ENCODE data around the gene ZSWIM8.

The ZSWIM8 gene

DNA sequence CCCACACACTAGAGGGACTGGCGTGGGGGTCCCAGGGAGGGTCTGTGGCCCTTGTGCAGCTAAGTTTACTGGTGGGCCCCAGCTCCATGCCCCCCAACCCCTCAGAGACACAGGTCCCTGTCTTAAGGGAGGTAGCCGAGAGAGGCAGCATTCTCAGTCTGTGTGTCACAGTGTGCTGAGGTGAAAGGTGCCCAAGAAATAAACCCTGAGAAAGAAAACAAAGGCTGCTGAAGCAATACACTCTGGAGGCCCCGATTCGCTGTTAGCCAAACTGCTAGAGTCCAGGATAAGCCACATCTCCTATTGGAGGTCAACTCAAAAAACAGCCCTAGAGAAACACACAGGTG lies 54.6 kb downstream of the ZSWIM8 start:
- no peak for TF ChIP-seq CTCF (IDR thresholded peaks at IDR 0.05)

DNA sequence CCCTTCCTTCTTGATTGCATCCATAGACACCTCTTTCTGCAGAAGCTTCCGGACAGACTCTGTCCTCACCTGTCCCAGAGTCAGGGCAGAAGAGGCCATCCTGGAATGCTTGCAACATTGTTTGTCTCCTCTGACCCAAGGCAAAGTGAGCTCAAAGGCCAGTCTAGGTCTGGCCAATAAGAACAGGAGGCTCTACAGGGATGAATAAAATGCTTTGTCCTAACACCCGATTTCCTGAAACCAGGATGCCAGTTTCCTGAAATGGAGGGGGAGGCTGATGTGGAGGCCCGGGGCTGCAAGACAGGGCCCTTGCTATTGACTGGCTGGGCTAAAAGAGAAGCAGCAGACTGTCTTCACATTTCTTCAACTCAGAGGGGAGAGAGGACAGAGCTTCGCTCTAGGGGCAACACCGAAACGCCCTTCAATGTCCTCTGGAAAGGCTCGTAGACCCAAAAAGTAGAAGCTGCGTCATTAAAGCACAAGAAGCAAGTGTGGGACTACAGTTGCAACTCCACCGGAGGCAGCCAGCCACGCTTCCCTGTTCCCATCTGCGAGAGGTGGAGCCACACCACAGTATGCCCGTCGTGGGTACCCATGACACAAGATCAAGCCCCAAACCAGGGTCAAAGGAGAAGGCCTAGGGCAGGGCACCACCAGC lies 55.1 kb downstream of the ZSWIM8 start:
- no peak for TF ChIP-seq CTCF (IDR thresholded peaks at IDR 0.05)

DNA sequence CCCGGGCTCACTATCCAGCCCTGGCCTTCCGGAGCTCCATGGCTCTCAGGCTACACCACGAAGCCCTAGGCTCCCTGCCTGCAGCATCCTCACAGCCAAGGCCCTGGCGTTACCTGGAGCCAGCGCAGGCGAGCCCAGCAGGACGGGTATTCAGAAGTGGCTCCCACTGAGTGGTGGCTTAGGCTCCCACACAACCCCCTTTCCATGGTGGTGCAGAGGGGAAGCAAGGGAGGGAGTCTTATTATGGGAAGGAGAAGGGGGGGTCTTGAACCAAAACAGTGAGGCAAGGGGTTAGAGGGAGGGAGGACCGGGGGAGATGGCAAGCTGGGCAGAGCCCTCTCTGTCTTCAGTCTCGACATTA lies 55.6 kb downstream of the ZSWIM8 start:
- no peak for TF ChIP-seq CTCF (IDR thresholded peaks at IDR 0.05)

- TF ChIP-seq CTCF (IDR thresholded peaks at IDR 0.05) = no peak
Measured at GRCh38 chr10:73841526-73842285, 56.3 kb downstream of the ZSWIM8 start.

DNA sequence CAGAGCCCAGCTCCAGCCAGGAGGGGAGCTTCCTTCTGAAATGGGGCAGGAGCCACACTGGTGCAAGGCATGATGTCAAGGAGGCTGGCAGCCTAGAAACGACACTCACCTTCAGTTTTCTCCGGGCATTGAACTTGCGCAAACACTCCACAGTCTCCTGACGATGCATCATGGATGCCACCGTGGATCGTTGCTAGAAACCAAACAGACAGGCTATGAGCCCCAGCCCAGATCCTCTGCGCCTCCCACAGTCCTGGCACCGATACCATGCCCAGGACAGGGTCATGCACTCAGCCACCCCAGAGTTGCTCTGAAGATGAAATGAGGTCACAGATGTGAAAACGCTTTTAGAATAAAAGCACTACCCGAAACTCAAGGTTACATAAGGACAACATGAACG lies 56.9 kb downstream of the ZSWIM8 start:
- no peak for TF ChIP-seq CTCF (IDR thresholded peaks at IDR 0.05)

- no peak for TF ChIP-seq CTCF (IDR thresholded peaks at IDR 0.05)
Measured at GRCh38 chr10:73843261-73843660, 57.9 kb downstream of the ZSWIM8 start.

GRCh38 chr10:73847031-73847430 lies 61.6 kb downstream of the ZSWIM8 start:
- TF ChIP-seq CTCF (IDR thresholded peaks at IDR 0.05) = no peak

Measured in LNCAP (cell line).